Measurements from ENCODE around the gene SETD3. TPM values are rescaled to one million over a fixed set of nuclear protein-coding genes. Genes with fewer than 3 reads are reported as not detected.

SETD3 gene
- total RNA-seq, 1 donor from 2014 or later: 47.7 TPM

GRCh38 chr14:99413911-99414310 lies 66.7 kb downstream of the SETD3 start:
- H3K4me1 Mint-ChIP-seq: peaks cover 40% of the 10 kb centered on the region
- no peaks in the 10 kb centered on the region for H3K36me3 Mint-ChIP-seq
- TF ChIP-seq CTCF (IDR thresholded peaks at IDR 0.05; ENCODE audit: unreplicated experiment): no peak
- peak overlapping the region; percentile 94 for H3K27ac Mint-ChIP-seq
- no peaks in the 10 kb centered on the region for H3K9me3 Mint-ChIP-seq
- H3K4me3 Mint-ChIP-seq: no peak overlapping the region
- no peaks in the 10 kb centered on the region for H3K27me3 Mint-ChIP-seq (ENCODE audit: low read depth)
- no peak for DNase-seq (ENCODE audit: low spot score in 2 of 2, unreplicated experiment in 2 of 2)

- Mint-ChIP-seq H3K9me3 (no peaks in the 10 kb centered on the region), H3K27me3 (ENCODE audit: low read depth) (no peaks in the 10 kb centered on the region), H3K4me3 (no peak overlapping the region), H3K4me1 (peaks cover 40% of the 10 kb centered on the region), H3K27ac (peak overlapping the region; percentile 94), H3K36me3 (peaks cover 2% of the 10 kb centered on the region)
- no peak for TF ChIP-seq CTCF (IDR thresholded peaks at IDR 0.05; ENCODE audit: unreplicated experiment)
- no peak for DNase-seq (ENCODE audit: low spot score in 2 of 2, unreplicated experiment in 2 of 2)
Observed at GRCh38 chr14:99413172-99413571, 67.5 kb downstream of the SETD3 start.

GRCh38 chr14:99412117-99413061 lies 68.3 kb downstream of the SETD3 start:
- TF ChIP-seq CTCF (IDR thresholded peaks at IDR 0.05; ENCODE audit: unreplicated experiment): no peak

GRCh38 chr14:99410019-99410418 lies 70.6 kb downstream of the SETD3 start:
- TF ChIP-seq CTCF (IDR thresholded peaks at IDR 0.05; ENCODE audit: unreplicated experiment): no peak
- H3K4me1 Mint-ChIP-seq: peaks cover 33% of the 10 kb centered on the region
- no peak overlapping the region for H3K4me3 Mint-ChIP-seq
- H3K27me3 Mint-ChIP-seq (ENCODE audit: low read depth): no peaks in the 10 kb centered on the region
- H3K36me3 Mint-ChIP-seq: peaks cover 10% of the 10 kb centered on the region
- DNase-seq (ENCODE audit: low spot score in 2 of 2, unreplicated experiment in 2 of 2): no peak
- H3K27ac Mint-ChIP-seq: no peak overlapping the region
- no peaks in the 10 kb centered on the region for H3K9me3 Mint-ChIP-seq

More at GRCh38 chr14:99412117-99413061, 68.3 kb downstream of the SETD3 start:
- peaks cover 40% of the 10 kb centered on the region for H3K4me1 Mint-ChIP-seq
- peaks cover 3% of the 10 kb centered on the region for H3K36me3 Mint-ChIP-seq
- H3K4me3 Mint-ChIP-seq: no peak overlapping the region
- DNase-seq (ENCODE audit: low spot score in 2 of 2, unreplicated experiment in 2 of 2): no peak
- peak overlapping the region; percentile 94 for H3K27ac Mint-ChIP-seq
- H3K9me3 Mint-ChIP-seq: no peaks in the 10 kb centered on the region
- no peaks in the 10 kb centered on the region for H3K27me3 Mint-ChIP-seq (ENCODE audit: low read depth)

GRCh38 chr14:99408971-99409289 lies 71.7 kb downstream of the SETD3 start:
- DNase-seq (ENCODE audit: low spot score in 2 of 2, unreplicated experiment in 2 of 2): no peak
- H3K36me3 Mint-ChIP-seq: peaks cover 19% of the 10 kb centered on the region
- H3K4me1 Mint-ChIP-seq: peaks cover 23% of the 10 kb centered on the region
- no peaks in the 10 kb centered on the region for H3K27me3 Mint-ChIP-seq (ENCODE audit: low read depth)
- no peak for TF ChIP-seq CTCF (IDR thresholded peaks at IDR 0.05; ENCODE audit: unreplicated experiment)
- H3K4me3 Mint-ChIP-seq: no peak overlapping the region
- H3K27ac Mint-ChIP-seq: no peak overlapping the region
- H3K9me3 Mint-ChIP-seq: no peaks in the 10 kb centered on the region

Data from mesothelial cell of epicardium (in vitro differentiated cells).